MM.1S (cell line): Measurements from ENCODE around the gene OPALIN.

Experiments used
- DNase-seq: peaks from one replicate; pipeline ENCODE4 v3.0.0-alpha.2; 2015
- H2AFZ ChIP-seq: fragments of 300-600 bp; sonication (generic); 2 replicates; pipeline ENCODE4 v1.6.0; 2016; ENCODE audit warnings: antibody characterized with exemption, low read length
- H3F3A ChIP-seq: fragments of 300-600 bp; sonication (generic); 2 replicates; pipeline ENCODE4 v1.6.1; 2016; ENCODE audit warnings: mild to moderate bottlenecking, antibody characterized with exemption, low read length, moderate library complexity, mixed read lengths; ENCODE audit not compliant: insufficient read depth
- H3K27ac ChIP-seq: fragments of 300-600 bp; sonication (generic); 2 replicates; pipeline ENCODE4 v1.5.1; 2016; ENCODE audit warnings: mild to moderate bottlenecking, low read length
- H3K27me3 ChIP-seq: fragments of 300-600 bp; sonication (generic); replicated peaks from 2 replicates; pipeline ENCODE4 v1.6.0; 2016; ENCODE audit warnings: low read length; ENCODE audit not compliant: insufficient read depth
- H3K36me3 ChIP-seq: fragments of 300-600 bp; sonication (generic); replicated peaks from 2 replicates; pipeline ENCODE4 v1.6.1; 2016; ENCODE audit warnings: mild to moderate bottlenecking, low read length, mixed read lengths; ENCODE audit not compliant: insufficient read depth
- H3K4me1 ChIP-seq: fragments of 300-600 bp; sonication (generic); 2 replicates; pipeline ENCODE4 v1.6.1; 2016; ENCODE audit warnings: low read length, mixed read lengths
- H3K4me2 ChIP-seq: fragments of 300-600 bp; sonication (generic); 2 replicates; pipeline ENCODE4 v1.6.0; 2016; ENCODE audit warnings: low read depth, low read length
- H3K4me3 ChIP-seq: fragments of 300-600 bp; sonication (generic); 2 replicates; pipeline ENCODE4 v1.5.1; 2016; ENCODE audit warnings: low read length, mixed read lengths
- H3K79me2 ChIP-seq: fragments of 300-600 bp; sonication (generic); 2 replicates; pipeline ENCODE4 v1.6.1; 2016; ENCODE audit warnings: mixed run types, low read length, mixed read lengths
- H3K9ac ChIP-seq: fragments of 300-600 bp; sonication (generic); 2 replicates; pipeline ENCODE4 v1.6.1; 2016; ENCODE audit warnings: low read length, mixed read lengths
- H3K9me2 ChIP-seq: fragments of 300-600 bp; sonication (generic); replicated peaks from 2 replicates; pipeline ENCODE4 v1.6.1; 2016; ENCODE audit warnings: mild to moderate bottlenecking, low read length, mixed read lengths; ENCODE audit not compliant: insufficient read depth
- H3K9me3 ChIP-seq: fragments of 300-600 bp; sonication (generic); replicated peaks from 2 replicates; pipeline ENCODE4 v1.6.1; 2016; ENCODE audit warnings: mild to moderate bottlenecking, low read length, mixed read lengths; ENCODE audit not compliant: insufficient read depth
- H4K20me1 ChIP-seq: fragments of 300-600 bp; sonication (generic); 2 replicates; pipeline ENCODE4 v1.6.1; 2016; ENCODE audit warnings: mild to moderate bottlenecking, low read length, moderate library complexity, mixed read lengths; ENCODE audit not compliant: insufficient read depth
- CTCF ChIP-seq: fragments of 300-600 bp; sonication (generic); IDR thresholded peaks from 2 replicates; pipeline ENCODE4 v1.5.1; 2016; ENCODE audit warnings: antibody characterized with exemption, low read length, mixed read lengths
- EZH2 ChIP-seq: fragments of 300-600 bp; sonication (generic); optimal IDR thresholded peaks from 2 replicates; pipeline ENCODE3; 2017; ENCODE audit warnings: low read depth, mild to moderate bottlenecking, antibody characterized with exemption, low read length, mixed read lengths
- EZH2phosphoT487 ChIP-seq: fragments of 300-600 bp; sonication (generic); IDR thresholded peaks from 2 replicates; pipeline ENCODE4 v1.6.1; 2018; ENCODE audit warnings: antibody characterized with exemption, low read length

The OPALIN gene

GRCh38 chr10:96358851-96359540 is at the start of gene OPALIN:
Gene OPALIN (minus strand): TSS chr10:96359002. CDS start chr10:96358896, 106 bp downstream.
- Histone ChIP-seq H4K20me1 (no peaks in the 10 kb centered on the region), H3K79me2 (no peaks in the 10 kb centered on the region), H3K27me3 (no peaks in the 10 kb centered on the region), H2AFZ (no peak within 1 kb of the TSS), H3K4me2 (no peak within 1 kb of the TSS), H3K4me1 (no peaks in the 10 kb centered on the region), H3K36me3 (no peaks in the 10 kb centered on the region), H3K4me3 (no peak within 1 kb of the TSS), H3K9me3 (no peaks in the 10 kb centered on the region), H3K9me2 (no peaks in the 10 kb centered on the region), H3K9ac (no peak within 1 kb of the TSS), H3F3A (no peaks in the 10 kb centered on the region), H3K27ac (no peak within 1 kb of the TSS)
- no peak for TF ChIP-seq EZH2
- no peak for TF ChIP-seq EZH2phosphoT487
- no peak for TF ChIP-seq CTCF
- no peak for DNase-seq

- Histone ChIP-seq H3K4me1 (no peaks in the 10 kb centered on the region), H3K27me3 (no peaks in the 10 kb centered on the region; the same call in 1 of the 2 replicates), H3K27ac (no peak overlapping the region), H3K9ac (no peak overlapping the region), H3K36me3 (no peaks in the 10 kb centered on the region), H3K9me2 (no peaks in the 10 kb centered on the region), H3K79me2 (no peaks in the 10 kb centered on the region), H4K20me1 (no peaks in the 10 kb centered on the region), H3K4me2 (no peak overlapping the region), H3F3A (no peaks in the 10 kb centered on the region), H3K4me3 (no peak overlapping the region), H3K9me3 (no peaks in the 10 kb centered on the region), H2AFZ (no peak overlapping the region)
- no peak for DNase-seq
- no peak for TF ChIP-seq EZH2
- no peak for TF ChIP-seq CTCF
- no peak for TF ChIP-seq EZH2phosphoT487
These were observed 49.4 kb upstream of the OPALIN start for GRCh38 chr10:96408201-96408600.

- no peaks in the 10 kb centered on the region for H3K9me2 ChIP-seq
- no peaks in the 10 kb centered on the region for H4K20me1 ChIP-seq
- no peaks in the 10 kb centered on the region for H3F3A ChIP-seq
- TF ChIP-seq EZH2 = no peak
- TF ChIP-seq EZH2phosphoT487 = no peak
- no peak for TF ChIP-seq CTCF
- DNase-seq = no peak
- no peaks in the 10 kb centered on the region for H3K4me1 ChIP-seq
- no peak overlapping the region for H3K9ac ChIP-seq
- no peak overlapping the region for H3K4me2 ChIP-seq
- H3K27me3 ChIP-seq = no peaks in the 10 kb centered on the region; the same call in 1 of the 2 replicates
- no peaks in the 10 kb centered on the region for H3K79me2 ChIP-seq
- H3K36me3 ChIP-seq = no peaks in the 10 kb centered on the region
- H3K9me3 ChIP-seq = no peaks in the 10 kb centered on the region
- H2AFZ ChIP-seq = no peak overlapping the region
- H3K27ac ChIP-seq = no peak overlapping the region
- no peak overlapping the region for H3K4me3 ChIP-seq
These were observed 48.8 kb upstream of the OPALIN start for GRCh38 chr10:96407560-96408069.
